K562 (cell line): ENCODE data around the gene TTC9C. TPM values are rescaled to one million over a fixed set of nuclear protein-coding genes. Genes with fewer than 3 reads are reported as not detected.

ENCODE experiments used
- ATF1 ChIP-seq, 2 experiments: fragments of 450-650 bp in 1 of 2; IDR thresholded peaks; 2 replicates each; pipeline ENCODE4 v1.6.1; 2016; ENCODE audit warnings: missing compliant biosample characterization in 1 of 2, missing genetic modification characterization in 1 of 2
- CEBPG ChIP-seq, 3 experiments: fragments of 200-800 bp in 1 of 3; sonication (Bioruptor generic) in 1 of 3; sonication (generic) in 1 of 3; formaldehyde crosslinking in 1 of 3; IDR thresholded peaks in 2 of 3; conservative IDR thresholded peaks in 1 of 3; 2 replicates each; pipeline versions ENCODE4 v1.6.1 to v1.8.0; 2016 to 2022; ENCODE audit warnings: missing compliant biosample characterization in 2 of 3, missing genetic modification characterization in 2 of 3, mild to moderate bottlenecking in 1 of 3, missing genetic modification reagents in 1 of 3
- CHD2 ChIP-seq: IDR thresholded peaks from 2 replicates; pipeline ENCODE4 v1.6.1; 2011; ENCODE audit warnings: low read depth, low read length
- FIP1L1 ChIP-seq: fragments of 200-400 bp; formaldehyde crosslinking; IDR thresholded peaks from 2 replicates; pipeline ENCODE4 v1.6.1; 2018; ENCODE audit warnings: mild to moderate bottlenecking, low read depth, low read length; ENCODE audit not compliant: poor library complexity, severe bottlenecking
- MAZ ChIP-seq, 2 experiments: fragments of 450-650 bp in 1 of 2; sonication (generic) in 1 of 2; formaldehyde crosslinking; IDR thresholded peaks in 1 of 2; conservative IDR thresholded peaks in 1 of 2; 2 replicates each; pipeline versions ENCODE4 v1.4.0 to v1.5.0; 2020; ENCODE audit warnings: mild to moderate bottlenecking in 1 of 2, missing genetic modification reagents in 1 of 2
- RBM14 ChIP-seq: fragments of 200-400 bp; formaldehyde crosslinking; IDR thresholded peaks from 2 replicates; pipeline ENCODE4 v1.6.1; 2018; ENCODE audit warnings: low read depth, mild to moderate bottlenecking, low read length, moderate library complexity, borderline replicate concordance; ENCODE audit not compliant: insufficient read depth
- RCOR1 ChIP-seq, 2 experiments: IDR thresholded peaks; 2 replicates each; pipeline ENCODE4 v1.6.1; 2012; ENCODE audit warnings: low read depth in 2 of 2, low read length in 2 of 2, borderline replicate concordance in 1 of 2, improper control_type of control experiment in 1 of 2
- SRSF1 ChIP-seq: fragments of 200-400 bp; formaldehyde crosslinking; IDR thresholded peaks from 2 replicates; pipeline ENCODE4 v1.6.1; 2017; ENCODE audit warnings: mild to moderate bottlenecking, low read depth, low read length, moderate library complexity
- THAP7 ChIP-seq: fragments of 250-450 bp; sonication (Bioruptor Pico); IDR thresholded peaks from 2 replicates; pipeline ENCODE4 v1.5.0; 2021
- TRIM24 ChIP-seq, 2 experiments: fragments of 450-650 bp; IDR thresholded peaks; 2 replicates each; pipeline ENCODE4 v1.6.1; 2016
- ZNF263 ChIP-seq: sonication (generic); formaldehyde crosslinking; IDR thresholded peaks from 2 replicates; pipeline ENCODE4 v1.8.0; 2022; ENCODE audit warnings: mild to moderate bottlenecking, missing genetic modification reagents, borderline replicate concordance
- ZNF311 ChIP-seq: fragments of 250-450 bp; sonication (Bioruptor Pico); IDR thresholded peaks from 2 replicates; pipeline ENCODE4 v1.4.0; 2020; ENCODE audit warnings: mild to moderate bottlenecking, moderate library complexity
- ZNF398 ChIP-seq: fragments of 250-450 bp; sonication (Bioruptor Pico); IDR thresholded peaks from 2 replicates; pipeline ENCODE4 v1.8.0; 2021; ENCODE audit warnings: moderate library complexity, mild to moderate bottlenecking, inconsistent platforms
- polyA plus RNA-seq, 8 experiments: library from polyadenylated mRNA; depleted of rRNA in 4 of 8; stranded (reverse) in 5 of 8; unstranded in 3 of 8; fragments of >200 nt; fragmentation: Nextera tagmentation in 2 of 8; fragmentation: Illumina TruSeq in 1 of 8; extraction: Ambion mirVana in 2 of 8; extraction: Trizol in 1 of 8; gene quantifications; 2 replicates each; pipeline versions ENCODE4 v1.2.1 to v1.2.3, GENCODE V29; 2011 to 2014; ENCODE audit warnings: inconsistent platforms in 1 of 8, missing spikeins in 1 of 8
- total RNA-seq, 7 experiments: library from RNA; depleted of rRNA in 6 of 7; stranded (reverse); fragments of >200 nt in 6 of 7; fragmentation: Illumina TruSeq in 2 of 7; extraction: Trizol in 2 of 7; gene quantifications; 2 replicates each; pipeline versions ENCODE4 v1.2.1 to v1.2.3, GENCODE V29; 2011 to 2021; ENCODE audit warnings: low replicate concordance in 1 of 7
- TF ChIP-seq, protein P1 (sequence below): sonication (generic); formaldehyde crosslinking; IDR thresholded peaks from 2 replicates; pipeline ENCODE4 v1.4.0; 2020; ENCODE audit warnings: mild to moderate bottlenecking, missing genetic modification reagents
- TF ChIP-seq, protein P2 (sequence below), 3 experiments: fragments of 200-800 bp in 1 of 3; fragments of 250-450 bp in 1 of 3; fragments of 450-650 bp in 1 of 3; sonication (Bioruptor Pico) in 1 of 3; sonication (Bioruptor generic) in 1 of 3; formaldehyde crosslinking in 1 of 3; IDR thresholded peaks; 2 replicates each; pipeline versions ENCODE4 v1.6.1 to v1.8.0; 2016 to 2022; ENCODE audit warnings: mild to moderate bottlenecking in 2 of 3, missing genetic modification characterization in 2 of 3, missing compliant biosample characterization in 1 of 3, moderate library complexity in 1 of 3

TTC9C gene
- total and polyA plus RNA-seq, 9 of the 15 experiments (the other 6 are each of a cell fraction or from before 2014, with no cell fraction given), result 32.8 to 59.0 (median 37.1) TPM

DNA sequence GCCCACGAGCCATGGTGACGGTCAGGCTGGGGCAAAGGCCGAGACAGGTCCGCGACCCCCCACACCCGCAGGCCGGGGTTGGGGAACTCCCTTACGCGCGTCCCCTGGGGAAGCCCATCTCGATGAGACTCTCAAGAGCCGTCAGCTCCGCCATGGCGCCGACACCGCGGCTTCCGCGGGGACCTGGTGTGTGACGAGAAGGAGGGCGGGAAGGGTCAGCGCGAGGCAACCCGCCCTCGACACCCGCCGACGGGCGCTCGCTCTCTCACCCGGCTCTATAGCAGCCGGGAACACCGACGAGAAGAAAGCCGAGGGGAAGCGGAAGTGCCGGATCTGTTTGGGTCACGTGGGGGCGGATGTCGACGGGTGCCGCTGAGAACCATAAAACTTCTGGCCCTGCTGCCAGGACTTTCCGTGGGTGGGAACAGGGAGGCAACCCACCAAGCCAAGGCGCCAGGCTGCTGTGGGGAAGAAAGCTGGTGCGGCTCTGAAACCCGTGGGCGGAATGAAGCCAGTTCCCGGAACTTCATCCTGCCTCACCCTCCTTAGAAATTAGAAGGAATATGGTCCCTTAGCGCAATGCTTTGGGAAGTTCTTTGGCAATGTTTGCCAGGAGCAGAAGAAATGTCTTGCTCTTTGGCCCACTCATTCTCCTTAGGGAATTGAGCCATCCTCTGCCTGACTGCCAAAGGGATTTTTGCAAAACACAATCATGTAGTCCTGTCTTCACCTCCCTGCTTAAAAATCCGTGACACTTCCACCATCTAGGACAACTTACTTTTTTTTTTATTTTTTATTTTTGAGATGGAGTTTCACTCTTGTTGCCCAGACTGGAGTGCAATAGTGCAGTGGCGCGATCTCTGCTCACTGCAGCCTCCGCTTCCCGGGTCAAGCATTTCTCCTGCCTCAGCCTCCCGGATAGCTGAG lies 49.3 kb upstream of the TTC9C start, which contains the start of gene UBXN1 (continued):
- TF ChIP-seq, protein P1, sequence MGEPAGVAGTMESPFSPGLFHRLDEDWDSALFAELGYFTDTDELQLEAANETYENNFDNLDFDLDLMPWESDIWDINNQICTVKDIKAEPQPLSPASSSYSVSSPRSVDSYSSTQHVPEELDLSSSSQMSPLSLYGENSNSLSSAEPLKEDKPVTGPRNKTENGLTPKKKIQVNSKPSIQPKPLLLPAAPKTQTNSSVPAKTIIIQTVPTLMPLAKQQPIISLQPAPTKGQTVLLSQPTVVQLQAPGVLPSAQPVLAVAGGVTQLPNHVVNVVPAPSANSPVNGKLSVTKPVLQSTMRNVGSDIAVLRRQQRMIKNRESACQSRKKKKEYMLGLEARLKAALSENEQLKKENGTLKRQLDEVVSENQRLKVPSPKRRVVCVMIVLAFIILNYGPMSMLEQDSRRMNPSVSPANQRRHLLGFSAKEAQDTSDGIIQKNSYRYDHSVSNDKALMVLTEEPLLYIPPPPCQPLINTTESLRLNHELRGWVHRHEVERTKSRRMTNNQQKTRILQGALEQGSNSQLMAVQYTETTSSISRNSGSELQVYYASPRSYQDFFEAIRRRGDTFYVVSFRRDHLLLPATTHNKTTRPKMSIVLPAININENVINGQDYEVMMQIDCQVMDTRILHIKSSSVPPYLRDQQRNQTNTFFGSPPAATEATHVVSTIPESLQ (CRISPR knock-in tag), result peak; percentile 89; the same call in 1 of the 2 replicates
- TF ChIP-seq TRIM24 (IDR thresholded peaks at IDR 0.05), result peak in 1 of 2 experiments; percentile 67; a peak in 2 of 4 replicates
- TF ChIP-seq ZNF263 (CRISPR knock-in tag), result peak; percentile 25; the same call in 1 of the 2 replicates
- TF ChIP-seq CEBPG (CRISPR knock-in tag; IDR thresholded peaks at IDR 0.05), result no peak
- TF ChIP-seq CEBPG (tag; conservative IDR thresholded peaks at IDR 0.05 in 1 of 2, IDR thresholded peaks at IDR 0.05 in 1 of 2), result 0 out of 4 replicates have a peak, but pooled peaks of 1 of the 2 experiments have one; percentile 21
- TF ChIP-seq ZNF398 (CRISPR knock-in tag), result no peak
- peak; percentile 67 for TF ChIP-seq FIP1L1
- no peak for TF ChIP-seq ZNF311 (CRISPR knock-in tag)
- TF ChIP-seq CHD2, result peak; percentile 11; the same call in 1 of the 2 replicates
- no peak for TF ChIP-seq SRSF1
- 0 out of 4 replicates have a peak, but pooled peaks of 1 of the 2 experiments have one; percentile 6 for TF ChIP-seq RCOR1 (IDR thresholded peaks at IDR 0.05; ENCODE audit: borderline replicate concordance in 1 of 2, low read depth in 2 of 2, low read length in 2 of 2)
- TF ChIP-seq ATF1 (CRISPR knock-in tag; IDR thresholded peaks at IDR 0.05), result no peak
- peak; percentile 73 for TF ChIP-seq ATF1 (tag; IDR thresholded peaks at IDR 0.05)
- TF ChIP-seq, protein P2, sequence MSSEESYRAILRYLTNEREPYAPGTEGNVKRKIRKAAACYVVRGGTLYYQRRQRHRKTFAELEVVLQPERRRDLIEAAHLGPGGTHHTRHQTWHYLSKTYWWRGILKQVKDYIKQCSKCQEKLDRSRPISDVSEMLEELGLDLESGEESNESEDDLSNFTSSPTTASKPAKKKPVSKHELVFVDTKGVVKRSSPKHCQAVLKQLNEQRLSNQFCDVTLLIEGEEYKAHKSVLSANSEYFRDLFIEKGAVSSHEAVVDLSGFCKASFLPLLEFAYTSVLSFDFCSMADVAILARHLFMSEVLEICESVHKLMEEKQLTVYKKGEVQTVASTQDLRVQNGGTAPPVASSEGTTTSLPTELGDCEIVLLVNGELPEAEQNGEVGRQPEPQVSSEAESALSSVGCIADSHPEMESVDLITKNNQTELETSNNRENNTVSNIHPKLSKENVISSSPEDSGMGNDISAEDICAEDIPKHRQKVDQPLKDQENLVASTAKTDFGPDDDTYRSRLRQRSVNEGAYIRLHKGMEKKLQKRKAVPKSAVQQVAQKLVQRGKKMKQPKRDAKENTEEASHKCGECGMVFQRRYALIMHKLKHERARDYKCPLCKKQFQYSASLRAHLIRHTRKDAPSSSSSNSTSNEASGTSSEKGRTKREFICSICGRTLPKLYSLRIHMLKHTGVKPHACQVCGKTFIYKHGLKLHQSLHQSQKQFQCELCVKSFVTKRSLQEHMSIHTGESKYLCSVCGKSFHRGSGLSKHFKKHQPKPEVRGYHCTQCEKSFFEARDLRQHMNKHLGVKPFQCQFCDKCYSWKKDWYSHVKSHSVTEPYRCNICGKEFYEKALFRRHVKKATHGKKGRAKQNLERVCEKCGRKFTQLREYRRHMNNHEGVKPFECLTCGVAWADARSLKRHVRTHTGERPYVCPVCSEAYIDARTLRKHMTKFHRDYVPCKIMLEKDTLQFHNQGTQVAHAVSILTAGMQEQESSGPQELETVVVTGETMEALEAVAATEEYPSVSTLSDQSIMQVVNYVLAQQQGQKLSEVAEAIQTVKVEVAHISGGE (CRISPR knock-in tag; IDR thresholded peaks at IDR 0.05), result peak; percentile 47 to 95 (median 63); a peak in 4 of 6 replicates
- peak; percentile 75; the same call in 1 of the 2 replicates for TF ChIP-seq THAP7 (CRISPR knock-in tag)
- no peak for TF ChIP-seq RBM14
- TF ChIP-seq MAZ (CRISPR knock-in tag; conservative IDR thresholded peaks at IDR 0.05 in 1 of 2, IDR thresholded peaks at IDR 0.05 in 1 of 2), result peak; percentile 56 to 69; a peak in 3 of 4 replicates
